Caco-2 (cell line): Measurements from ENCODE around the gene LMF1. TPM values are rescaled to one million over a fixed set of nuclear protein-coding genes. Genes with fewer than 3 reads are reported as not detected.

Experiments
- BruUV-seq: library from RNA; stranded (reverse); fragments of 400-500 nt; replicated peaks from 2 replicates; lab custom pipeline; 2021; lab: Mats Ljungman, UMichigan
- CTCF ChIA-PET: fragments of 300-600 bp; sonication (Branson Sonifier 250); formaldehyde crosslinking; loops from one replicate; lab custom pipeline; 2022; ENCODE audit warnings: antibody characterized with exemption; lab: Charles Lee
- POLR2A ChIA-PET: fragments of 300-600 bp; sonication (Branson Sonifier 250); formaldehyde crosslinking; loops from one replicate; lab custom pipeline; 2022; ENCODE audit warnings: antibody characterized with exemption; lab: Charles Lee
- DNase-seq, 2 experiments: peaks; one replicate each; pipeline versions ENCODE4 v3.0.0 to v3.0.0-alpha.2; 2020 to 2022
- H3K27me3 ChIP-seq: replicated peaks from 2 replicates; pipeline ENCODE4 v1.6.0; 2011; ENCODE audit warnings: low read length; ENCODE audit not compliant: control insufficient read depth, insufficient read depth
- H3K36me3 ChIP-seq: 2 replicates; pipeline ENCODE4 v1.5.1; 2011; ENCODE audit warnings: low read length; ENCODE audit not compliant: control insufficient read depth, insufficient read depth
- H3K4me1 ChIP-seq: fragments of 250-450 bp; sonication (Bioruptor Pico); 2 replicates; pipeline ENCODE4 v1.5.1; 2020; ENCODE audit warnings: mild to moderate bottlenecking
- H3K4me3 ChIP-seq: 2 replicates; pipeline ENCODE4 v1.5.1; 2011; ENCODE audit warnings: low read depth, mild to moderate bottlenecking, control low read depth, low read length
- H3K9me3 ChIP-seq: fragments of 250-450 bp; sonication (Bioruptor Pico); 2 replicates; pipeline ENCODE4 v1.5.1; 2020; ENCODE audit warnings: mild to moderate bottlenecking, moderate library complexity
- H3K27ac Mint-ChIP-seq: one replicate; pipeline ENCODE4 v1.8.0; 2022; ENCODE audit warnings: mixed read lengths; ENCODE audit not compliant: unreplicated experiment
- H3K27me3 Mint-ChIP-seq: one replicate; pipeline ENCODE4 v1.8.0; 2022; ENCODE audit warnings: mixed read lengths; ENCODE audit not compliant: insufficient read depth, unreplicated experiment
- H3K36me3 Mint-ChIP-seq: one replicate; pipeline ENCODE4 v1.8.0; 2022; ENCODE audit warnings: mild to moderate bottlenecking, mixed read lengths; ENCODE audit not compliant: insufficient read depth, unreplicated experiment
- H3K4me1 Mint-ChIP-seq: one replicate; pipeline ENCODE4 v1.8.0; 2022; ENCODE audit warnings: low read depth, mixed read lengths; ENCODE audit not compliant: unreplicated experiment
- H3K4me3 Mint-ChIP-seq: one replicate; pipeline ENCODE4 v1.8.0; 2022; ENCODE audit warnings: mild to moderate bottlenecking, moderate library complexity, mixed read lengths; ENCODE audit not compliant: unreplicated experiment
- H3K9me3 Mint-ChIP-seq: one replicate; pipeline ENCODE4 v1.8.0; 2022; ENCODE audit warnings: mixed read lengths; ENCODE audit not compliant: unreplicated experiment
- CTCF ChIP-seq, 2 experiments: fragments of 200-600 bp in 1 of 2; IDR thresholded peaks; 1 replicate in 1 of 2; 2 replicates in 1 of 2; pipeline versions ENCODE4 v1.5.1 to v1.8.0; 2011 to 2022; ENCODE audit warnings: antibody characterized with exemption in 1 of 2, control low read depth in 1 of 2, inconsistent platforms in 1 of 2, low read depth in 1 of 2, low read length in 1 of 2, mild to moderate bottlenecking in 1 of 2, moderate library complexity in 1 of 2; ENCODE audit not compliant: insufficient read depth in 1 of 2, severe bottlenecking in 1 of 2, unreplicated experiment in 1 of 2
- intact Hi-C: fragments of 100-400 bp; cut with micrococcal nuclease; formaldehyde crosslinking; loops from one replicate; pipeline ENCODE4 v1.10.0; 2022; ENCODE audit not compliant: unreplicated experiment
- total RNA-seq: library from RNA; stranded (reverse); gene quantifications from 2 replicates; pipeline ENCODE4 v1.2.3, GENCODE V29; 2022

The LMF1 gene
- total RNA-seq, 1 experiment from 2014 or later: 12.3 TPM

- ChIA-PET POLR2A (no interaction called here), CTCF (no interaction called here)
- no peak overlapping the region for H3K27ac Mint-ChIP-seq
- H3K4me3 ChIP-seq: no peak overlapping the region
- no peaks in the 10 kb centered on the region; the same call in 1 of the 2 replicates for H3K4me1 ChIP-seq
- no peaks in the 10 kb centered on the region for H3K4me1 Mint-ChIP-seq
- H3K36me3 ChIP-seq: no peaks in the 10 kb centered on the region
- H3K36me3 Mint-ChIP-seq: no peaks in the 10 kb centered on the region
- no peaks in the 10 kb centered on the region for H3K9me3 Mint-ChIP-seq
- H3K9me3 ChIP-seq: no peaks in the 10 kb centered on the region
- H3K27me3 Mint-ChIP-seq: peaks cover 11% of the 10 kb centered on the region
- intact Hi-C loops: no loop called here
- peak overlapping the region; percentile 36 for H3K4me3 Mint-ChIP-seq
- no peak for DNase-seq
- H3K27me3 ChIP-seq: no peaks in the 10 kb centered on the region; the same call in 1 of the 2 replicates
- TF ChIP-seq CTCF (IDR thresholded peaks at IDR 0.05; ENCODE audit: insufficient read depth in 1 of 2, low read depth in 1 of 2, low read length in 1 of 2, severe bottlenecking in 1 of 2, unreplicated experiment in 1 of 2): no peak
- no TSS peak for BruUV-seq
These were observed 47.8 kb upstream of the LMF1 start for GRCh38 chr16:1018447-1019198.

- no peaks in the 10 kb centered on the region for H3K36me3 ChIP-seq
- TF ChIP-seq CTCF (IDR thresholded peaks at IDR 0.05; ENCODE audit: insufficient read depth in 1 of 2, low read depth in 1 of 2, low read length in 1 of 2, severe bottlenecking in 1 of 2, unreplicated experiment in 1 of 2): no peak
- no peaks in the 10 kb centered on the region for H3K36me3 Mint-ChIP-seq
- H3K9me3 ChIP-seq: no peaks in the 10 kb centered on the region
- peaks cover 2% of the 10 kb centered on the region for H3K27me3 ChIP-seq
- no peak overlapping the region for H3K27ac Mint-ChIP-seq
- H3K4me3 Mint-ChIP-seq: no peak overlapping the region
- CTCF ChIA-PET: no interaction called here
- H3K9me3 Mint-ChIP-seq: no peaks in the 10 kb centered on the region
- no peaks in the 10 kb centered on the region for H3K4me1 Mint-ChIP-seq
- peaks cover 18% of the 10 kb centered on the region for H3K27me3 Mint-ChIP-seq
- intact Hi-C loops: no loop called here
- H3K4me1 ChIP-seq: no peaks in the 10 kb centered on the region; the same call in 1 of the 2 replicates
- DNase-seq: no peak
- POLR2A ChIA-PET: no interaction called here
- BruUV-seq: no TSS peak
- H3K4me3 ChIP-seq: no peak overlapping the region
These were observed 44.1 kb upstream of the LMF1 start for GRCh38 chr16:1014771-1015495.

GRCh38 chr16:1014221-1014620, 43.4 kb upstream of the LMF1 start:
- TF ChIP-seq CTCF (IDR thresholded peaks at IDR 0.05; ENCODE audit: insufficient read depth in 1 of 2, low read depth in 1 of 2, low read length in 1 of 2, severe bottlenecking in 1 of 2, unreplicated experiment in 1 of 2): no peak
- Mint-ChIP-seq H3K27ac (no peak overlapping the region), H3K4me1 (no peaks in the 10 kb centered on the region), H3K4me3 (no peak overlapping the region), H3K27me3 (peaks cover 17% of the 10 kb centered on the region), H3K36me3 (no peaks in the 10 kb centered on the region), H3K9me3 (no peaks in the 10 kb centered on the region)
- H3K9me3 ChIP-seq: no peaks in the 10 kb centered on the region
- intact Hi-C loops: no loop called here
- POLR2A ChIA-PET: no interaction called here
- no peaks in the 10 kb centered on the region; the same call in 1 of the 2 replicates for H3K4me1 ChIP-seq
- peaks cover 2% of the 10 kb centered on the region for H3K27me3 ChIP-seq
- BruUV-seq: no TSS peak
- CTCF ChIA-PET: no interaction called here
- H3K4me3 ChIP-seq: no peak overlapping the region
- DNase-seq: no peak
- no peaks in the 10 kb centered on the region for H3K36me3 ChIP-seq
